Left hindlimb (tissue), 1 donor: ENCODE results near the gene PPY.
"Not testable (repeated sequence)": the region's sequence is repeated elsewhere in the genome, so short reads cannot be mapped to it uniquely, and the experiment has no call there.

ENCODE experiments used
- DNase-seq: peaks from one replicate; pipeline ENCODE4 v3.0.0-alpha.2; 2018

Gene PPY, protein sequence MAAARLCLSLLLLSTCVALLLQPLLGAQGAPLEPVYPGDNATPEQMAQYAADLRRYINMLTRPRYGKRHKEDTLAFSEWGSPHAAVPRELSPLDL

DNA sequence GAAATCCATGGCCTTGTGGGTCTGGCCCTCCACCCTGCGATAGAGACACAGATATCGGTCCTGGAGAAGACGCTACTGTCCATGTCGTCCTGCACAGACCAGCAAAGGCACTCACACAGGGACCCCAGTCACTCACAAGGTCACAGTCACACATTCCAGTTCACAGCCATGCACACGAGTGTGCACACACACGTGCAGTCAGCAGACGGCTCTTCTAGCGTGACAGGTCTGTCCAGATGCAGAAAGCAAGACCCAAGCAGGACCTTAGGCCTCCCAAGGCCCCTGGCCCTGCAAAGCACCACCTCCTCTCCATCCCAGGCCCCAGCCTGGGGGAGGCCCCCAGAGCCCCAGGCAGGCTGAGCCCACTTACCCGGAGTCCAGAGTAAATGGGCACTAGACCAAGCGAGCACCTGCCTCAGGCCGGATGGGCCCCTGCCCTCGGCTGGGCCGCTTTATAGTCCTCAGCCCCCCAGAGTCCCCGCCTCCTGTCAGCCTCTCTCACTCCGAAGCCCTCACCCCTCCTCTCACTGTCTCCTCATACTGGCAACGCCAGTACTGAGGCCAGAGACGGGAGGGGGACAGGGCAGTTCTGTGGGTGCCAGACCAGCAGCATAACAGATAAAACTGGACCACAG, at the start of gene PPY:
Gene PPY, minus strand, starts transcription at position 426 of the 635 bp plus-strand sequence. CDS start 822 bp downstream, outside the sequence.
- DNase-seq, result no peak

DNA sequence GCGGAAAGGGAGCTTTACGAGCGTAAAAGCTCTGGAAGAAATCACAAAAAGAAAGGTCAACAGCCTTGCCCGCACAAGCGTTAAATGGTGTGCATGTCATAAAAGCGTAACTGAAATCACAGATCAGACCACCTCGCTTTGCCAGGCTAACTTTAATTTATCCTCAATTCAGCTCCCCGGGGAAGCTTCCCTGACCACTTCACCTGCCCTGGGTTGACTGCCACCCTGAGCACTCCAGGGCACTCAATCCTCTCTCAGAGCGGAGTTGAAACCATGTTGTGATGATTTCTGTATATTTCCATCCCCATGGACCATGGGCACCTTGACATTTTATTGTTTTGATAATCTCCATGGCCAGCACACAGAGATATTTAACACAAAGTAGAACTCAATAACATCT, 46.0 kb upstream of the PPY start:
- no peak for DNase-seq

DNA sequence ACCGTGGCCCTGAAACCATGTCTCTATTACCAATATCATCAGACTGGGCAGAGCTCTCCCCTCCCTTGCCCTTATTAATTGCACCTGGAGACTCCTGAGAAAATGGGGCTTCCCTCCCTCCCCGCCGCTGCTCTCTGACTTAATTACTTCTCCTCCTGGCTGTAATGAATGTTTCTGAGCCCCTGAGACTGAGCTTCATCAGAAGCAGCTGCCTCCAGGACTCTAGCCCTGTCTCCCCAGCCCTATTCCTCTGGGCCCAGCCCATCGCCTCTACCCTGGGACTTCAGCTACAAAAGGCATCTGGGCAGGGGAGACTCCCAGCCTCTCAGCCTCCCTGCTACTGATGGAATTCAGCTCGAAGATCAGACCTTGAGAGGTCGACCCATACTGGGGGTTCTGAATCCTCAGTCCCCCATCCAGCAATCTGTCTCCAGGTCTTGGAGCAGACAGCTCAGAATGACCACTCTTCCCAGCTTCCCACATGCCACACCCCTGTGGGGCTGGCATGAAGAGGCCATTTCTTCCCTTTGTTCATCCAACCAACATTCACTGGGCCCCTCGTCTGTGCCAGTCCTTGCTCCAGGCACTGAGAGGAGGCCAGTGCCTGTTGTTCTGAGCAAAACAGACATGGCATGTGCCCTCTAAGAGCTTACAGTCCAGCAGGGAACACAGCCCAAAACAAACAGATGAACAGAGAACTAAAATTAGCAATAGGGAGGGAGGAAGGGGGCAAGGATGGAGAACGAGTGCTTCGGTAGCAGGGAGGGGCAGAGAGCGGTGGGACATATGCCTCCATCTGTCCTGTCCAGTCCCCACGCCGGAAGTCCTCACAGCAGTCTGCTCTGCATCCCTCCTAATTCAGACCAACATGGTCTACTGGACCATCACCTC, 45.1 kb upstream of the PPY start:
- no peak for DNase-seq

DNA sequence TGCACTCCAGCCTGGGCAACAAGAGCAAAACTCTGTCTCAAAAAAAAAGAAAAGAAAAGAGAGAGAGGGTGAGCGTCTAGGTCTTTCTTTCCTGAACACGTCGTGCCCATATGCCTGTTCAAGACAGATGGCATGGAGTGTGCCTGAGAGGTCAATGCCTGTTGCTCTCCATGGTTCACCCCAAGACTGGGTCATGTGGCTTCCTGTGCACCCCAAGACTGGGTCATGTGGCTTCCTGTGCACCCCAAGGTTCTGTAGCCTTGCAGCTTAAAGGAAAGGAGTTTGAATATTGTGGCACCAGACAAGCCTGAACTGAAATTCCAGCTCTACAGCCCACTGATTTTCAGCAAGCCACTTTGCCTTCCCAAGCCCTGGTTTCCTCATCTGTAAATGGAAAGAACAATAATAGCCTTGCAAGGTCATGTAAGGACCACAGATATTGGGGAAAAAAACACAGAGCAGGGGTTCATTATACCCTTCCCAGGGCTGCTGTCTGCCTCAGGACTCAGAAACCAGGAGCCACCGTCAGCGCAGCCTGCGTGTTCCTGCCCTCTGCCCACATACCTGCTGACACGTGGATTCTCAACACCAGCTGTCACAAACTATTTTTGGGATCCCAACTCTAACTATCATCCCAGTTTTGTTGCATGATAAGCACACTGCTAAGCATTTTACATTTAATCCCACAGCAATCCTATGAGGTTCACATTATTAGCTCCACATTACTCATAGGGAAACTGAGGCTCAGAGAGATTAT, 44.1 kb upstream of the PPY start:
- DNase-seq, result no peak

DNA sequence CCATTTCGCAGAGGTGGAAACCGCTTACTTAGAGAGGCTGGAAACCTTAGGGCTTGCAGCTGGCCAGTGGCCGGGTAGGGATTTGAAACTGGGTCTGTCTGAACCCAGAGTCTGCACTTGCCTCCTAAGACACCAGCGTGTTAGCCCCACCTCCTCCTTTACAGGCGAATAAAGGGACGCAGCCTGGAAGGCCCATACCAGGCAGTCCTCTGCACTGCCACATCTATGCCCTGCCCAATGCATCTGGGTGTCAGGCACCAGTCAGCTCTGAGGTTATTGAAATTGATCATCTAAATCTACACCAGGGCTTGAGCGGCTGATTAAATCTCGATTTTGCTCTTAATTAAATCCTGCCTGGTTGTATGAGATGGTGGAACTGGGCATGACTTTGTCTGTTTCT, 42.2 kb upstream of the PPY start:
- no peak for DNase-seq

DNA sequence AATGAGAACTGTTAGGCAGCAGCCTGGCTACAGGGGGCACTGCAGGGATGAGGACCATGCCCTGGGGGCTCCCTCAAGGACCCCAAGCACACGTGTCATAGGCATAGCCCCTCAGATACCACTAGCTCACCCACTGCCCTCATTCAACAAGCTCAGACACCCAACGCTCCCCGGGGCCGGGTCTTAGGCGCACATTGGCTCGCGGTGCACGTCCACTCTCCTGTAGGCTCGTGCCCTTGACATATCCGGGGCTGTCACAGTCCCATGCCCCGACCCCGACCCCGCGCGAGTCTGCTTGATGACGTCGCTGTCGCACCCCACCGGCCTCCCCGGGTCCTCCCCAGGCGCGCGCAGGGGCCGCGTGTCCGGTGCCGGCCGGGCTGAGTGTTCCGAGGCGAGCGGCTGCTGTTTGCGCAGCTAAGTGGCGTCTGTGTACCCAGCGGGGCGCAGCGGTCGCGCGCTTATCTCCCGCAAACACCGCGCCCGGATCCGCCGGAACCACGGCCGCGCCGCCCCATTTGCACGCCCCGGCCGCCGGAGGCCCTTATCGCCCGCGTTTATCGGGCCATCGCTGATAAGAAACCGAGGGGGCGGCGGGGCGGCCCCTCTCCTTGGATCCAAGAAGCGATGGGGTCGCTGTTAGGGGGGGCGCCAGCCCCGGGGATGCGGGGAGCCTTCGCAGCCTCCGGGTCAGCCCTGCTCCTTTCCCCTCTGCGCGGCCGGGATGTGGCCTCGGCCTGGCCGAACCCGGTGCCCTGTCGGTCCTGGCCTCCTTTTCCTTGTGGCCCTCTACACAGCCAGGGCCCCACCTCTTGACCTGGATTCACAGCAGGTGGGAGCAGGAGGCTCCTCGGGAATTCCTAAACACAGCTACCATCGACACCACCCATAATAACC, 41.5 kb upstream of the PPY start:
- DNase-seq, result peak; percentile 37

DNA sequence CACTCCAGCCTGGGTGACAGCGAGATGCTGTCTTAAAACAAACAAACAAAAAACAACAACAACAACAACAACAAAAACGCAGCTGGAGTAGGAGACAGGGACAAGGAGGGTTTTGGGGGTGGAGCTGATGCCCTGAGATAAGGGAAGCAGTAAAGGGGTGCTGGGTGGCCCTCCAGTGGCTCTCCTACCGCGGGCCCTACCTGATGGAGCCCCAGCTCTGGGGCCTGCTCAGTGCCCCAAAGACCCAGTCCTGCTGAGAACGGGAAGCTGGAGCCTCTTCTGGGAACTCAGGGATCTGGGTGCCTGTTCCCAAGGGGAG, 40.9 kb upstream of the PPY start:
- no peak for DNase-seq

DNA sequence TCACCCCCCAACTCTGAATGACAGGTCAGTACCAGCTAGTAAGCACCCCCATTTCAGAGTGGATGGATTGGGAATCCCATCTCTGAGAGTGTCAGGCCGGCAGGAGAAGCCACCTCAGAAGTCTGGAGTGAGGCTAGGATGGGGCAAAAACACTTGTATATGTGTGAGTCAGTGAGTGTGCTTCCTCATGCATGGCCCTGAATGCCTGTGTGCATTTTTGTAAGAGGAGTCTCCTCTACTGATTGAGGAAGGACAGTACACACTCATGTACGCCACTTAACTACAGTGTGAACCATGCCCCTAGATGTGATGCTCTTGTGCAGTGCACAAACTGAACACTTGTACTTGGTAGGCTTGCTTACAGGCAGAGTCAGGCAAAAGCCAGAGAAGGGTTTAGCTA, 39.9 kb upstream of the PPY start:
- DNase-seq, result no peak

DNA sequence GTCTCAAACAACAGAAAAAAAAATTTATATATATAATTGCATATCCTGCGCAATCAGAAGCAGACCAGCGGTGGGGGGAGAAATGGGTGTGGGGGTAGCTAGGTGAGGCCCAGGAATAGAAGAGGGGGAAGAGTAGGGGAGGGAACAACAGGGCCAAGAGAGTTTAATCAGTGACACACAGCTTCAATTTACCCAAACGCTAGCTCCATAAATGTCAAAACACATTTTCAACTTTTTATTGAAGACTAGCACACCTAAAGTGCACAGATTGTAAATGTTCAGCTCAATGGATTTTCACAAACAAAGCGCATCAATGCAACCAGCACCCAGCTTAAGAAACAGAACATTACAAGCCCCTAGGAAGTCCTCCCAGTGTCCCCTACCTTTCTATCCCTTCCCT, 37.4 kb upstream of the PPY start:
- DNase-seq, result no peak

DNA sequence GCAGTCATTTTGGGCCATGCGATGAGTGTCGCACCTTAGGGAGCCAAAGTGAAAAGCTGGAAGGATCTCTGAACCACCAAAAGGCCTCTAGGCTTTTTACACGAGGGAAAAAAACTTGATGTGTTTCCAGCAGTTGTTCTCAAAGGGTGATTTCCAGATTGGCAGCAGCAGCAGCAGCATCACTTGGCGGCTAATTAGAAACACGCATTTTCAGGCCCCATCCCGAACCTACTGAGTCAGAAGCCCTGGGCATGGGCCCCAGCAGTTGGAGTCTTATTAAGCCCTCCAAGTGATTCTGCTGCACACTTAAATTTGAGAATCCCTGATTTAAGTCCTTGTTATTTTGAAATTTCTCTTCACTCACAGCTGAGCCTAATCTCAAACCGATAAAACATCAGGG, 36.7 kb upstream of the PPY start:
- no peak for DNase-seq

DNA sequence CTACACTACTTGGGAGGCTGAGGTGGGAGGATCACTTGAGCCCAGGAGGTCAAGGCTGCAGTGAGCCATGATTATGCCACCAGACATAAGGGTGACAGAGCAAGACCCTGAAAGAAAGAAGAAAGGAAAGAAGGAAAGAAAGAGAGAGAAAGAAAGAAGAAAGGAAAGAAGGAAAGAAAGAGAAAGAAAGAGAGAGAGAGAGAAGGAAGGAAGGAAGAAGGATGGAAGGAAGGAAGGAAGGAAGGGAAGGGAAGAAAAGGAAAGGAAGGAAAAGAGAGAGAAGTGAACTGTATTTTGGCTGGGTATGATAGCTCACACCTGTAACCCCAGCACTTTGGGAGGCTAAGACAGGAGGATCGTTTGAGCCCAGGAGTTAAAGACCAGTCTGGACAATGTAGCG, 35.8 kb upstream of the PPY start:
- DNase-seq, result no peak

DNA sequence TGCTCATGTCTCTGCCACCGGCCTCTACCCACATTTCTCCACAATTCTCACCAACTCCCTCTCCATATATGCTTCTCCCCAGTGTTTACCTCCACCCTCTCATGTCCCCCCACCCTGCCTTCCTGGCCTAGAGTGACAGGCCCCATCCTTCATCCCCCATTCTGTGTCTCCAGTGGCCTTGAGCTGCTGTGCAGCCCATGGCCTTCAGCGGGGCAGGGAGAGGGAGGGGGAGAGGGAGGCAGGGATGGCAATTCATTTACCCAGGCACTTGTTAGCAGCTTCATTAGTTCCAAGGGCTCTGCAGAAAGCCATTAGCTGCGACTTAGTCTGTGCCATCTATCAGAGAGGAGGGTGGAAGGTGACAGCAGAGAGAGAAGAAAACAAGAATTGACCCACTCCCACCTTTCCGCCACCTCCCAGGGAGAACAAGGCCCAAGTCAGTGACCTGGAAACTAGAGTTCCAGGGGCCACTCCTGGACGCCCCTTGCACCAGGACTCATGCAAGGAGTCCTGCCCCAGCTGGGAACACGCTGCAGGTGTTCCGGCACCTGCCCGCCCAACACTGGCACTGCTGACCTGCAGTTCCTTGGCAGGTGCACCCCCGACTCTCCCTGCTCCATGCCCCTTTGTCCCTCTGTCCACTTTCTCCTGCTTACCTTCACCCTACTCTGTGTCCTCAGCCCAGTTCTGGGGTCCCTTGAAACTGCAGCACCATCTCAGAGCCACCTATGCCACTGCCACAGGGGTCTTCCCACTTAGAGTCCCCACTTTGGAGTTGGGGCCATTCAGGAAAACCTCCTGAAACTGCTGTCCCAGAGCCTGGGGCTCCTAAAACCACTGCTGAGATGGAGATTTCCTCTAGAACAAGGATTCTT, 34.9 kb upstream of the PPY start:
- no peak for DNase-seq

DNA sequence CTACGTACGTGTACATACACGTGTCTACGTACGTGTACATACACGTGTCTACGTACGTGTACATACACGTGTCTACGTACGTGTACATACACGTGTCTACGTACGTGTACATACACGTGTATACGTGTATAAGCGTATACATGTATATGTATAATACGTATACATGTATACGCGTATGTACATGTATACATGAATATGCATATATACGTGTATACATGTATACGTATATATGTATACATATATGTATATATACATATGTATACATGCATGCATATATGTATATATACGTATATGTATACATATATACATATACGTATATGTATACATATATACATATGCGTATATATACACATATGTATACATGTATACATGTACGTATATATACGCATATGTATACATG, 33.6 kb upstream of the PPY start:
- DNase-seq, result no peak

DNA sequence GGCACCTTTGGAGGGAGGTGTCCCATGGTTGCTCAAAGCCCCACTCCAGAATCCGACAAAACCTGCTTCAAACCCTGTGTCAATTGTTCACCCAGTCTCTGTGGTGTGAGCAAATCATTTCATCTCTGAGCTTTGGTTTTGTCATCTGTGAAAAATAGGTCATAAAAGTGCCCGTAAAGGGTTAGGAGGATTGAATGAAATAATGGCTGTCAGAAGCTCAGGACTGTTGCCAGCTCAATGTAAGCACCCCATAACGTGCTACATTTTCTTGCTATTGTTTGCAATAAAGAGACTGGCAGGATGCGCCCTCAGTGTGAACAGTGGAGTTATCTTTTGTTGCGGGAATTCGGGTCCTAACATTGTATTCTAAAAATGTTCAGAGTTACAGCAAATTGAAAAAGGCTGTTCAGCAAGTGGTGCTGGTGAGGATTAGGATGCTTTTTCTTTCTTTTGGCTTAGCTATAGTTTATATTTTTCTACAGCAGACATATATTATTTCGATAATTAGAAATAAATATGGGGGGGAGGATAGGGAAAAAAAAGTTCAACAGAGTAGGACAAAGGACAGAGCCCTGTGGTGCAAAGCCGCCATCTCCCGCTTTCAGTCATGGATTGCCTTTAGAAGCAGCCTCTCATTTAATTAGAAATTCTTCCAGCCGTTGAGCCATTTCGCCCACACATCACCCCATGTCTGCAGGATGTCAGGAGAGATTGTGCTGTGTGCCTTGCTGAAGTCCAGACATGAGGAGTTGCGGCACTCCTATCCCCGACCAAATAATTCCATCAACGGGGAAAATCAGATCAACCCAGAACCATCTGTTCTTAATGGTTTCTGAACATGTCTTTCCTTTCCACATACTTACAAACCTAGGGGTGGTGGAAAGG, 32.3 kb upstream of the PPY start:
- DNase-seq, result no peak

DNA sequence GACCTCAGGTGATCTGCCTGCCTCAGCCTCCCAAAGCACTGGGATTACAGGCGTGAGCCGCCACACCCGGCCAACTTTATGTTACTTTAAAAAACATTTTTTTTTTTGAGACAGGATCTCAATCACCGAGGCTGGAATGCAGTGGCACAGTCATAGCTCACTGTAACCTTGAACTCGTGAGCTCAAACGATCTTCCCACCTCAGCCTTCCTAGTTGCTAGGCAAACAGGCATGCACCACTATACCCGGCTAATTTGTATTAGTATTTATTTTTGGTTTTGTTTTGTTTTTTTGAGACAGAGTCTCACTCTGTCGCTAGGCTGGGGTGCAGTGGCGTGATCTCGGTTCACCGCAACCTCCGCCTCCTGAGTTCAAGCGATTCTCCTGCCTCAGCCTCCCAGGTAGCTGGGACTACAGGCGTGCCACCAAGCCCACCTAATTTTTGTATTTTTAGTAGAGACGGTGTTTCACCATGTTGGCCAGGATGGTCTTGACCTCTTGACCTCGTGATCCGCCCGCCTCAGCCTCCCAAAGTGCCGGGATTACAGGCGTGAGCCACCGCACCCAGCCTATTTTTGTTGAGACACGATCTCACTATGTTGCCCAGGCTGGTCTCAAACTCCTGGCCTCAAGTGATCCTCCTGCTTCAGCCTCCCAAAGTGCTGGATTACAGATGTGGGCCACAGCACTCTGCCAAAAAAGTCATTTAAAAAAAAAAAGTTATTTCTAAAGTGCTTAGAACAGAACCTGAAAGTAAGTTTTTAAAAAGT, 30.4 kb upstream of the PPY start:
- not testable (repeated sequence) for DNase-seq

DNA sequence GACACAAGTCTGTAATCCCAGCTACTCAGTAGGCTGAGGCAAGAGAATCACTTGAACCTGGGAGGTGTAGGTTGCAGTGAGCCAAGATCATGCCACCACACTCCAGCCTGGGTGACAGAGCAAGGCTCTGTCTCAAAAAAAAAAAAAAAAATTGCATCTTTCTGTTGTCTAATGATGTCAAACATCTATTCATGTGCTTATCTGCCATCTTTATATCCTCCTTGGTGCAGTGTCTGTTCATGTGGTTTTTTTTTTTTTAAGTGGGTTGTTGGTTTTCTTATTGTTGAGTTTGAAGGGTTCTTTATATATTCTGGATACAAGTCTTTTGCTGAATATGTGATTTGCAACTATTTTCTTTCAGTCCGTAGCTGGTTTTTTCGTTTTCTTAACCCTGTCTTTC, 29.2 kb upstream of the PPY start:
- not testable (repeated sequence) for DNase-seq

DNA sequence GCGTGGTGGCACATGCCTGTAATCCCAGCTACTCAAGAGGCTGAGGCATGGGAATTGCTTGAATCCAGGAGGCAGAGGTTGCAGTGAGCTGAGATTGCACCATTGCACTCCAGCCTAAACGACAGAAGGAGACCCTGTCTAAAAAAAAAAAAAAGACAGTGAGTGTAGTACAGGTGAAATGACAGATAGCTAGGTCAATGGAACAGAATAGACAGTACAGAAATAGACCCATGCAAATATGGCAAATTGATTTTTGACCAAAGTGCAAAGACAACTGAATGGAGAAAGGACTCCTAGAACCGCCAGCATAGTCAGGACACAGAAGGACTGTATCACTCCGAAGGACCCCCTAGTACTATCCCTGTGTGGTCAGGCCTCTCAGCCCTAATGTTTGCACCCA, 28.1 kb upstream of the PPY start:
- no peak for DNase-seq

DNA sequence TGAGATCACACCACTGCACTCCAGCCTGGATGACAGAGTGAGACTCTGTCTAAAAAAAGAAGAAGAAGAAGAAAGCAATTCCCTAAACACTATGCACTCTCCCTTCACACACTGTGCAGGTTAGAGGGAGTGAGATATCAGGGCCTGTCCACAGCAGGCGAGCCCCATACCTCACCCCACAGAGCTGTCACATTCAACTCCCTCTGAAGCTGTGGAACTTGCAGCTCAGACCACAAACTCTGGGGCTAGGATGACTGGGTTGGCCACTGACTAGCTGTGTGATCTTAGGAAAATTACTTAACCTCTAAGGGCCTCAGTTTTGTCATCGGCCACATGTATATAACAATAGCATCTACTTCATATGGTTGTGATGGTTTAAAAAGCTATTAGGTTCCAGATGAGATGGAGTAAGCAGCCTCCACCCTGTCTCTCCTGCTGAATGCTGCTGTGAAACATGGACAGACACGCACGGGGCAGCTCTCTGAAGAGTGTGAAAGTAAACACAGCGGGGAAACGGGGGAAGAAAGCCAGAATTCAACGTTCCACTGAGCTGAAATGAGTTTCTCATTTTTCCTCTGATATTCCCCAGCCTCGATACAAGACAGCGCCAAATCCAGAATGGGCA, 25.1 kb upstream of the PPY start:
- DNase-seq, result no peak

DNA sequence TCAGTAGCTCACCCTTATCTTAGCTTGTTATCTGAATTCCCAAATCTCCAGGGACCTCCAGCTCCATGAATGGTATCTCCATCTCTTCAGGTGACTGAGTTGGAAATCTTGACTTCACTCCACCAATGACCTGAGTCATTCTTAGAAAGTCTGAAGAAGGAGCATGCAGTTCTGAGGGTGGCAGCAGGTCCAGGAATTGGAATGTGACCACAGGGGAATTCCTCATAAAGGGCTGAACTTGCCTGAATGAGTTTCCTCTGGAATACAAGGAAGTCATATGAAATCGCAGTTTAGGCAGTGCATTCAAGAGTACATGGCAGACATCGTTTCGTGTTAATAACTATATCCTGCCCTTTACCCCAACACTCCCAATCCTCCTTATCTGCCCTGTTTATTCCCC, 24.0 kb upstream of the PPY start:
- DNase-seq, result no peak
